Measurements from ENCODE around the gene SAMHD1.
"Not testable (repeated sequence)": the region's sequence is repeated elsewhere in the genome, so short reads cannot be mapped to it uniquely, and the experiment has no call there.

The SAMHD1 gene

GRCh38 chr20:36883977-36884535 is 67.5 kb downstream of the SAMHD1 start:
- Histone ChIP-seq H3K4me3 (ENCODE audit: low read length) (no peak overlapping the region), H3K36me3 (ENCODE audit: control insufficient read depth, insufficient read depth, low read length, severe bottlenecking) (peaks cover 1% of the 10 kb centered on the region), H3K27me3 (replicated peaks; ENCODE audit: control insufficient read depth, insufficient read depth, low read length) (peaks cover 8% of the 10 kb centered on the region), H3K4me1 (ENCODE audit: control insufficient read depth, insufficient read depth, low read length) (peaks cover 13% of the 10 kb centered on the region), H3K9me3 (ENCODE audit: control insufficient read depth, low read length) (no peaks in the 10 kb centered on the region), H3K9ac (ENCODE audit: low read length) (no peak overlapping the region)
- DNase-seq (ENCODE audit: low read depth), result no peak

- no peak for DNase-seq (ENCODE audit: low read depth)
- peaks cover 4% of the 10 kb centered on the region for H3K4me1 ChIP-seq (ENCODE audit: control insufficient read depth, insufficient read depth, low read length)
- no peak overlapping the region for H3K4me3 ChIP-seq (ENCODE audit: low read length)
- H3K9ac ChIP-seq (ENCODE audit: low read length), result no peak overlapping the region
- H3K36me3 ChIP-seq (ENCODE audit: control insufficient read depth, insufficient read depth, low read length, severe bottlenecking), result no peaks in the 10 kb centered on the region
- H3K9me3 ChIP-seq (ENCODE audit: control insufficient read depth, low read length), result no peaks in the 10 kb centered on the region
- peaks cover 19% of the 10 kb centered on the region for H3K27me3 ChIP-seq (replicated peaks; ENCODE audit: control insufficient read depth, insufficient read depth, low read length)
Observed at GRCh38 chr20:36881888-36882287, 69.6 kb downstream of the SAMHD1 start.

DNA sequence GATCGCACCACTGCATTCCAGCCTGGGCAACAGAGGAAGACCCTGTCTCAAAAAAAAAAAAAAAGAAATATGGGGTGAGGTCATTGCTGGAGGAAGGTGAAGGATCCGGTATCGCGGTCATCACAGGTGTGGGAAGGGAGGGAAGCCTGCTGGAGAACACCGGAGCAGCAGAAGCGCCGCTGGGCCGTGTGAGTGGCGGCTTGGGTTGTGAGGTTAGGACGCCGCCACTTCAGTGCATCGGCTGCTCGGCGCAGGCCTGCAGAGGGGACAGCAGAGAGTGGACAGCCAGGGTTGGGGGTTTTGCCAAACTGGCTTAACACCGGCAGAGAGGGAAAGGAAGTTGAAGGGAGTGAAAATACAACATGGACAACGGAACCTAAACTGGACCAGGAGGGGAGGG is 70.2 kb downstream of the SAMHD1 start:
- no peaks in the 10 kb centered on the region for H3K9me3 ChIP-seq (ENCODE audit: control insufficient read depth, low read length)
- no peak overlapping the region for H3K4me3 ChIP-seq (ENCODE audit: low read length)
- H3K27me3 ChIP-seq (replicated peaks; ENCODE audit: control insufficient read depth, insufficient read depth, low read length), result peaks cover 19% of the 10 kb centered on the region
- peaks cover 4% of the 10 kb centered on the region for H3K4me1 ChIP-seq (ENCODE audit: control insufficient read depth, insufficient read depth, low read length)
- H3K36me3 ChIP-seq (ENCODE audit: control insufficient read depth, insufficient read depth, low read length, severe bottlenecking), result no peaks in the 10 kb centered on the region
- H3K9ac ChIP-seq (ENCODE audit: low read length), result no peak overlapping the region
- no peak for DNase-seq (ENCODE audit: low read depth)

- H3K27me3 ChIP-seq (replicated peaks; ENCODE audit: control insufficient read depth, insufficient read depth, low read length), result peaks cover 19% of the 10 kb centered on the region
- peaks cover 4% of the 10 kb centered on the region for H3K4me1 ChIP-seq (ENCODE audit: control insufficient read depth, insufficient read depth, low read length)
- no peak for DNase-seq (ENCODE audit: low read depth)
- no peak overlapping the region for H3K9ac ChIP-seq (ENCODE audit: low read length)
- no peak overlapping the region for H3K4me3 ChIP-seq (ENCODE audit: low read length)
- no peaks in the 10 kb centered on the region for H3K9me3 ChIP-seq (ENCODE audit: control insufficient read depth, low read length)
- no peaks in the 10 kb centered on the region for H3K36me3 ChIP-seq (ENCODE audit: control insufficient read depth, insufficient read depth, low read length, severe bottlenecking)
Observed at GRCh38 chr20:36880741-36881250, 70.7 kb downstream of the SAMHD1 start.

- Histone ChIP-seq H3K27me3 (replicated peaks; ENCODE audit: control insufficient read depth, insufficient read depth, low read length) (peaks cover 19% of the 10 kb centered on the region), H3K4me1 (ENCODE audit: control insufficient read depth, insufficient read depth, low read length) (no peaks in the 10 kb centered on the region), H3K9ac (ENCODE audit: low read length) (no peak overlapping the region), H3K9me3 (ENCODE audit: control insufficient read depth, low read length) (no peaks in the 10 kb centered on the region), H3K4me3 (ENCODE audit: low read length) (no peak overlapping the region), H3K36me3 (ENCODE audit: control insufficient read depth, insufficient read depth, low read length, severe bottlenecking) (no peaks in the 10 kb centered on the region)
- no peak for DNase-seq (ENCODE audit: low read depth)
Observed at GRCh38 chr20:36878941-36879340, 72.6 kb downstream of the SAMHD1 start.

DNA sequence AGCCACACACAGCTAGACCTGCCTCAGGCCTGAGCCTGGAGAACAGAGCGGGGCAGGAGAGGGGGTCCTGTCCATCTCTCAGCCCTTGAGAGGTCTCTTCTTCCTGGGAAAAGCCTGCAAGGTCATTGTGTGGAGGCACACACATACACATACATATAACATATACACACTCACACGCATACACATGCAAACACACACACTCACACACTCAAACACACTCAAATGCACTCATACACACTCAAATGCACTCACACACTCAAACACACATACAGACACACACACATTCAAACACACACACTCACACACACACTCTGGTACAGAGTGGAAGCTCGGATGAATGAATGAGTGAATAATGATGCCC is 75.1 kb downstream of the SAMHD1 start:
- Histone ChIP-seq H3K9ac (ENCODE audit: low read length) (no peak overlapping the region), H3K4me1 (ENCODE audit: control insufficient read depth, insufficient read depth, low read length) (no peaks in the 10 kb centered on the region), H3K36me3 (ENCODE audit: control insufficient read depth, insufficient read depth, low read length, severe bottlenecking) (no peaks in the 10 kb centered on the region), H3K4me3 (ENCODE audit: low read length) (no peak overlapping the region), H3K9me3 (ENCODE audit: control insufficient read depth, low read length) (no peaks in the 10 kb centered on the region), H3K27me3 (replicated peaks; ENCODE audit: control insufficient read depth, insufficient read depth, low read length) (peaks cover 19% of the 10 kb centered on the region)
- DNase-seq (ENCODE audit: low read depth), result no peak

DNA sequence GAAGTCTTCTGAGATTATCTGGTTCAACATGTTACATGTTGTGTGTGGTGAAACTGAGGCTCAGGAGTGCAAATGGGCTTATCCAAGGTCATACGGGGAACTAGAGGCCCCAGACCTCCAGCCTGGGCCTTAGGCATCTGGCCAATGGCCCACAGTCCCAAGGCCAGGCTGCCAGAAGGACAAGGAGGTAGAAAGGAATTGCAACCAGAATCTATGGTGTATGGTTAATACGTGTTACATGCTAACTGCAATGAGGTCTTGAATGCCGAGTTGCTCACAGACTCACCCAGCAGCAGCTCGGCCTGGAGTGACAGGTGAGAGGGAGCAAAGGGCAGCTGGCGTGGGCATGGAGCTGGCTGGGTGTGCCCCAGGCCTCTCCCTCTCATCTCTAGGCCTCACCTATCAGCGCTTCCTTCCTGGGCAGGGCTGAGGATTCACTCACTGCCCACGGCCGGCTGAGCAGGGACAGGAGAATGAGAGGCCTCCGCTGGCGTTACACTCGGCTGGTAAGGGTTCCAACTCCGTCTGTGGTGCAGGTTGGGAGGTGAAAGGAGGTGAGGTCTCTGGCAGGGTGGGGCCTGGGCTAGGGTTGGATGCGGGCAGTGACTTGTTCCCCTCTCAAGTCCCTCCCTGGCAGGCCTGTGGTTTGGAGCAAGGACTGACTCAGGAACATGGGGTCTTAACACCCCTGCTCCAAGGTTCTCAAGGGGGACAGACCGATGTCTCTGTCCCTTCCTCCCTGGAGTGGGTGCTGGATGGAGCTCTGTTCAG is 75.6 kb downstream of the SAMHD1 start, which contains the start of gene TLDC2:
TSS of gene TLDC2 (plus strand) at position 437 of the 771 bp plus-strand sequence. CDS start at position 474, 37 bp downstream.
- H3K27me3 ChIP-seq (replicated peaks; ENCODE audit: control insufficient read depth, insufficient read depth, low read length), result peaks cover 19% of the 10 kb centered on the region
- no peak for DNase-seq (ENCODE audit: low read depth)
- no peaks in the 10 kb centered on the region for H3K36me3 ChIP-seq (ENCODE audit: control insufficient read depth, insufficient read depth, low read length, severe bottlenecking)
- H3K4me3 ChIP-seq (ENCODE audit: low read length), result no peak within 1 kb of the TSS
- H3K9ac ChIP-seq (ENCODE audit: low read length), result no peak within 1 kb of the TSS
- no peaks in the 10 kb centered on the region for H3K9me3 ChIP-seq (ENCODE audit: control insufficient read depth, low read length)
- no peaks in the 10 kb centered on the region for H3K4me1 ChIP-seq (ENCODE audit: control insufficient read depth, insufficient read depth, low read length)

DNA sequence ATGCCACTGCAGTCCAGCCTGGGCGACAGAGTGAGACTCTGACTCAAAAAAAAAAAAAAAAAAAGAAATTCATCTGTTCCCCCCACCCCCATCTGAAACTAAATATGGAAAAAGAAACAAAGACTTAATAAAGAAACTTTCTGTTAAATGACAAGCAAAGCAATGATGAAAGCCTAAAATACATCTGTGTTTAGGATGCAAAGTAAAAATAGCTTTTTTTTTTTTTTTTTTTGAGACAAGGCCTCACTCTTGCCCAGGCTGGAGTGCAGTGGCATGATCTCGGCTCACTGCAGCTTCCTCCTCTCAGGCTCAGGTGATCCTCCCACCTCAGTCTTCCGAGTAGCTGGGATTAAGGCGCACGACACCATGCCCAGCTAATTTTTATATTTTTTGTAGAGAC is 76.4 kb downstream of the SAMHD1 start:
- DNase-seq (ENCODE audit: low read depth); H3K4me3 ChIP-seq (ENCODE audit: low read length); H3K9ac ChIP-seq (ENCODE audit: low read length); H3K36me3 ChIP-seq (ENCODE audit: control insufficient read depth, insufficient read depth, low read length, severe bottlenecking); H3K4me1 ChIP-seq (ENCODE audit: control insufficient read depth, insufficient read depth, low read length); H3K9me3 ChIP-seq (ENCODE audit: control insufficient read depth, low read length): not testable (repeated sequence)
- peaks cover 13% of the 10 kb centered on the region for H3K27me3 ChIP-seq (replicated peaks; ENCODE audit: control insufficient read depth, insufficient read depth, low read length)

DNA sequence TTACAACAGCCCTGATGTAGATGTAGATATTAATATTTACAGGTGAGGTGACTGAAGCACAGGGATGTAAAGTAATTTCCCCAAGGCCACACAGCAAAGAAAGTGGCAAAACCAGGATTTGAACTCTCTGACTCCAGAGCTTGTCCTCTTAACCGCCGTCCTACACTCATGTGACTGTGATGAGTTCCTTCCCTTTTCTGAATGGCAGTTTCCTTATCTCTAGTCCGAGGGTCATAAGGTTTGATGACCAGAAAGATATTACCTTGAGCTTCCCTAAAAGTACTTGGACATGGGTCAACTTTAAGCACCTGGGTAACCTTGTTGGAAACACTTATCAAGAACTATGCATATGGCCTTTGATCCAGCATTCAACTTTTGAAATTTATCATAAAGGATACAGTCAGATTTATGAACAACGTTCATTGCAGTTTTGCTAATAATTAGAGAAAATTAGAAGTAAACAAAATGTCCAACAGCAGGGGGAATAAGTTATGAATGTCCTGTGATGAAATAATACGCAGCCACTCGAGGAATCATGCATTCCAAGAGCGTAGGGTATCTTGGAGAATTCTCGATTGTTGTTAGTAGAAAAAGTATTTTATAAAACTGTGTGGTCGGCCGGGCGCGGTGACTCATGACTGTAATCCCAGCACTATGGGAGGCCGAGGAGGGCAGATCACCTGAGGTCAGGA is 77.9 kb downstream of the SAMHD1 start:
- Histone ChIP-seq H3K36me3 (ENCODE audit: control insufficient read depth, insufficient read depth, low read length, severe bottlenecking) (no peaks in the 10 kb centered on the region), H3K9me3 (ENCODE audit: control insufficient read depth, low read length) (no peaks in the 10 kb centered on the region), H3K4me1 (ENCODE audit: control insufficient read depth, insufficient read depth, low read length) (no peaks in the 10 kb centered on the region), H3K27me3 (replicated peaks; ENCODE audit: control insufficient read depth, insufficient read depth, low read length) (peaks cover 6% of the 10 kb centered on the region), H3K9ac (ENCODE audit: low read length) (no peak overlapping the region), H3K4me3 (ENCODE audit: low read length) (no peak overlapping the region)
- DNase-seq (ENCODE audit: low read depth), result no peak

DNA sequence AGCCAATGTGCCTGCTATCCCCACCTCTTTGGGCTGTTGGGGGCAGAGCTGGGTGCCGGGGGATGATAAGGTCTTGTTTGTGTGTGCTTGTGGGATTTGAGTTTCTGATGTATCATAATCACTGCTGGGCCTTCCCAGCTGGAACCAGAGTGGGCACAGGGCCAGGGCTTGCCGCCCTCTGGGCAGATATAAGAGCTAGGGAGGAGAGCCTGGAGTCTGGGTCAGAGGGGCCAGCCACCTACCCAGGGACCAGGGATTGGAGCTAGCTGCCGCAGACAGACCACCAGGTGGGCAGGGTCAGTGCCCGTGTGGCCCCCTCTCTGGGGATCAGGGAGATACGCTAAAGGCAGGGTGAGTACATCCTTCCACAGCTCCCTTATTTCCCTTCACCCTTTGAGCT is 78.7 kb downstream of the SAMHD1 start:
- H3K4me1 ChIP-seq (ENCODE audit: control insufficient read depth, insufficient read depth, low read length), result no peaks in the 10 kb centered on the region
- peaks cover 3% of the 10 kb centered on the region for H3K27me3 ChIP-seq (replicated peaks; ENCODE audit: control insufficient read depth, insufficient read depth, low read length)
- no peak overlapping the region for H3K9ac ChIP-seq (ENCODE audit: low read length)
- H3K9me3 ChIP-seq (ENCODE audit: control insufficient read depth, low read length), result no peaks in the 10 kb centered on the region
- H3K4me3 ChIP-seq (ENCODE audit: low read length), result no peak overlapping the region
- no peak for DNase-seq (ENCODE audit: low read depth)
- H3K36me3 ChIP-seq (ENCODE audit: control insufficient read depth, insufficient read depth, low read length, severe bottlenecking), result no peaks in the 10 kb centered on the region

Measured in adipocyte (in vitro differentiated cells).